Measurements from ENCODE around the gene PLGRKT. TPM values are rescaled to one million over a fixed set of nuclear protein-coding genes. Genes with fewer than 3 reads are reported as not detected.

Gene PLGRKT
- total and polyA plus RNA-seq, 4 donors = 11.7 to 28.4 (median 22.2) TPM

DNA sequence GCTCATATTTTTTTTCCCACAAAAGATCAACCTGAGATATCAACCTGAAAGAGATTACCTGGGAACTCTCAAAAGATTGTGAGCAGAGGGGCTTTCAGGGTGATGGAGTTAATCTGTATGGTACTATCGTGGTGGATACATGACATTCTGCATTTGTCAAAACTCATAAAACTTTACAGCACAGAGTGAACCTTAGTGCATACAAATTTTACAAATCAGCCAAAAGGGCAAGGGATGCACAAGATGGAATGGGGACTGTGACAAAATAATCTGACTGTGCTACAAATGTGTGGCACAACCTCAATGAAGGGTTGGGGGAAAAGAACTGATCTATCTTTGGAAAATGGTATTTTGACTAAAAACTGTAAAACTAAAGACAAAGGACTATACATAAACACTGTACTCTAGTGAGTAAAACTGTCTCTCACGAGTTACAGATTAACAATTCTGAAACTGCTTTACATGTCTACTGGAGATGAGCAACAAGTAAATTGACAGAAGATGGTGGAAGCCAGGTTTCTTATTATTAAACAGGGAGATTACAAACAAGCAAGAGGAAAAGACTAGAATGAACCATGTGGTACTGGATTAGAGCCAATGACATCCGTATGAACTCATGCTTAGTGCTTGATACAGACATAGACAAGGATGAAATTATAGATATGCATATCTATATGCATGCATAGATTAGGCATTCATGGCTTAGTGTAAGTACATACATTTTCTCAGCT lies 73.3 kb downstream of the PLGRKT start:
- TF ChIP-seq, protein P1, sequence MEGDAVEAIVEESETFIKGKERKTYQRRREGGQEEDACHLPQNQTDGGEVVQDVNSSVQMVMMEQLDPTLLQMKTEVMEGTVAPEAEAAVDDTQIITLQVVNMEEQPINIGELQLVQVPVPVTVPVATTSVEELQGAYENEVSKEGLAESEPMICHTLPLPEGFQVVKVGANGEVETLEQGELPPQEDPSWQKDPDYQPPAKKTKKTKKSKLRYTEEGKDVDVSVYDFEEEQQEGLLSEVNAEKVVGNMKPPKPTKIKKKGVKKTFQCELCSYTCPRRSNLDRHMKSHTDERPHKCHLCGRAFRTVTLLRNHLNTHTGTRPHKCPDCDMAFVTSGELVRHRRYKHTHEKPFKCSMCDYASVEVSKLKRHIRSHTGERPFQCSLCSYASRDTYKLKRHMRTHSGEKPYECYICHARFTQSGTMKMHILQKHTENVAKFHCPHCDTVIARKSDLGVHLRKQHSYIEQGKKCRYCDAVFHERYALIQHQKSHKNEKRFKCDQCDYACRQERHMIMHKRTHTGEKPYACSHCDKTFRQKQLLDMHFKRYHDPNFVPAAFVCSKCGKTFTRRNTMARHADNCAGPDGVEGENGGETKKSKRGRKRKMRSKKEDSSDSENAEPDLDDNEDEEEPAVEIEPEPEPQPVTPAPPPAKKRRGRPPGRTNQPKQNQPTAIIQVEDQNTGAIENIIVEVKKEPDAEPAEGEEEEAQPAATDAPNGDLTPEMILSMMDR (IDR thresholded peaks at IDR 0.05; ENCODE audit: control extremely low read depth, extremely low read depth) = no peak
- H3K9me3 ChIP-seq (ENCODE audit: control insufficient read depth in 4 of 4, insufficient read depth in 3 of 4, low read length in 3 of 4) = peaks cover 0 to 5% (median 0%) of the 10 kb centered on the region in 4 donors
- no peak overlapping the region for H3K9ac ChIP-seq (ENCODE audit: insufficient read depth in 1 of 2, low read length in 2 of 2)
- DNase-seq = peak in 1 of 3 donors; percentile 8
- H3K27me3 ChIP-seq (ENCODE audit: control insufficient read depth in 3 of 3, insufficient read depth in 3 of 3, low read length in 2 of 3) = no peaks in the 10 kb centered on the region
- no peak overlapping the region for H3K27ac ChIP-seq (ENCODE audit: low read depth in 1 of 2, low read length in 1 of 2)
- no peak for ATAC-seq (ENCODE audit: insufficient read depth, low FRiP score)
- H3K4me3 ChIP-seq = no peak overlapping the region
- H3K4me1 ChIP-seq (ENCODE audit: control insufficient read depth in 5 of 5, insufficient read depth in 5 of 5, low read length in 5 of 5) = peaks cover 0 to 8% (median 0%) of the 10 kb centered on the region in 5 donors
- WGBS, 2 donors = 59 to 60% methylated on average over 3 of the region's 3 CpGs
- peaks cover 0 to 3% (median 0%) of the 10 kb centered on the region in 4 donors for H3K36me3 ChIP-seq (ENCODE audit: control insufficient read depth in 4 of 4, insufficient read depth in 4 of 4, low read length in 4 of 4)

DNA sequence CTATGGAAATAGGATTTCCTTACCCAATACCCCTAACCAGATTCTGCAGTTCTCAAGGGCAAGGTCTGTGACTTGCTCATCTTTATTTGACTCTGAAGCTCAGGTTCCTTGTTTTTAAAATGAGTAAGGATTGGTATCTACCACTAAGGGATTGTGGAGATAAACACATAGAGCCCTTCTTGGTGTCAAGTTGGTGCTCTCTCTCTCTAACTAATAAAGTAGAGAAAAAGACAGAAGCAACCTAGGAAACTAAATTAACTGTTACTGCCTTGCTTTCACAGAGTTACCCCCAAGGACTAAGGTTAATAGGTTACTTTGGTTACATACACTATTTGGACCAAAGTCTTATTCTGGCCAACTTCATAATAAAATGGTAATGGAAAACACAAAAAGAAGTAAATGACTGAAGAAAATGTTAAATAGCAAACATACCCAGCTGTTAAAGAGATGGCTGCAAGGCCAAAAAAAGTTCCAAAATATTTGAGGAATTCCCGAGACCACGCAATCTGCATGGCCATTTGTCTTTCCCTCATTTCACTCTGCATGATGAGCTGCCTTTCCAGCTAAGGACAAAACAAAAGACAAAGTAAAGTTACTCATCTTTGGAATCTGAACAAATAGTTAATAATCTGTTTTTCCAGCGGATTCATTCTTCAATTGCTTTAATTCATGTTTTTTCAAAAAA lies 76.3 kb downstream of the PLGRKT start:
- no peaks in the 10 kb centered on the region for H3K9me3 ChIP-seq (ENCODE audit: control insufficient read depth in 4 of 4, insufficient read depth in 3 of 4, low read length in 3 of 4)
- H3K27me3 ChIP-seq (ENCODE audit: control insufficient read depth in 3 of 3, insufficient read depth in 3 of 3, low read length in 2 of 3) = no peaks in the 10 kb centered on the region
- DNase-seq = no peak
- peaks cover 0 to 4% (median 2%) of the 10 kb centered on the region in 4 donors for H3K36me3 ChIP-seq (ENCODE audit: control insufficient read depth in 4 of 4, insufficient read depth in 4 of 4, low read length in 4 of 4)
- H3K4me1 ChIP-seq (ENCODE audit: control insufficient read depth in 5 of 5, insufficient read depth in 5 of 5, low read length in 5 of 5) = peaks cover 0 to 8% (median 0%) of the 10 kb centered on the region in 5 donors
- TF ChIP-seq, protein P1 (IDR thresholded peaks at IDR 0.05; ENCODE audit: control extremely low read depth, extremely low read depth) = no peak
- H3K4me3 ChIP-seq = no peak overlapping the region
- WGBS, 2 donors = 83 to 91% methylated on average over 3 of the region's 3 CpGs
- ATAC-seq (ENCODE audit: insufficient read depth, low FRiP score) = no peak
- H3K9ac ChIP-seq (ENCODE audit: insufficient read depth in 1 of 2, low read length in 2 of 2) = no peak overlapping the region
- H3K27ac ChIP-seq (ENCODE audit: low read depth in 1 of 2, low read length in 1 of 2) = no peak overlapping the region

DNA sequence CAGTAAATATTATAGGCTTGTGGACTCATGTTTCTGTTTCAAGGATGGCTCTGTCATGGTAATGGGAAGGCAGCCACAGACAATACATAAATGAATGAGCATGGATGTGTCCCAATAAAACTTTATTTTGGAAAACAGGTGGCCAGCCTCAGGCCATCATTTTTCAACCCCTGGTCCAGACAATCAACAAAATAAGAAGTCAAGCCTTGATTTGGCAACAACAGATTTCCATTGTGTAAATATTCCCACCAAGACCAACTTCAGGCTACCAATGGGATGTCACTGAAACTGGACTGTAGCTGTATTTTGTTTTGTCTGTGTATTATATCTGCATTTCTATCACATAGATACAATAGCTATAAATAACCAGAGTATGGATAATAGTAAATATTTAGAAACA lies 77.4 kb downstream of the PLGRKT start:
- H3K27ac ChIP-seq (ENCODE audit: low read depth in 1 of 2, low read length in 1 of 2) = no peak overlapping the region
- peaks cover 0 to 8% (median 0%) of the 10 kb centered on the region in 5 donors for H3K4me1 ChIP-seq (ENCODE audit: control insufficient read depth in 5 of 5, insufficient read depth in 5 of 5, low read length in 5 of 5)
- no peaks in the 10 kb centered on the region for H3K27me3 ChIP-seq (ENCODE audit: control insufficient read depth in 3 of 3, insufficient read depth in 3 of 3, low read length in 2 of 3)
- no peak overlapping the region for H3K9ac ChIP-seq (ENCODE audit: insufficient read depth in 1 of 2, low read length in 2 of 2)
- TF ChIP-seq, protein P1 (IDR thresholded peaks at IDR 0.05; ENCODE audit: control extremely low read depth, extremely low read depth) = no peak
- no peak for DNase-seq
- no peaks in the 10 kb centered on the region for H3K9me3 ChIP-seq (ENCODE audit: control insufficient read depth in 4 of 4, insufficient read depth in 3 of 4, low read length in 3 of 4)
- no peak overlapping the region for H3K4me3 ChIP-seq
- ATAC-seq (ENCODE audit: insufficient read depth, low FRiP score) = no peak
- peaks cover 0 to 4% (median 2%) of the 10 kb centered on the region in 4 donors for H3K36me3 ChIP-seq (ENCODE audit: control insufficient read depth in 4 of 4, insufficient read depth in 4 of 4, low read length in 4 of 4)
